RWPE1 (cell line): ENCODE data around the gene MAN2A1.

Source experiments
- CTCF ChIA-PET: fragments of 350-600 bp; sonication (Branson Sonifier 250); formaldehyde crosslinking; extraction: SDS; loops from one replicate; lab custom pipeline; 2021; lab: Yijun Ruan, JAX
- POLR2A ChIA-PET: fragments of 400-600 bp; formaldehyde crosslinking; extraction: SDS; loops from one replicate; lab custom pipeline; 2020; ENCODE audit warnings: antibody characterized with exemption; ENCODE audit not compliant: low non-redundant PET; lab: Yijun Ruan, JAX
- DNase-seq: peaks from one replicate; pipeline ENCODE4 v3.0.0; 2012; ENCODE audit warnings: low spot score
- H3K27ac ChIP-seq: fragments of 450-650 bp; 2 replicates; pipeline ENCODE4 v1.5.1; 2017
- TF ChIP-seq, protein P1 (sequence below): fragments of 450-650 bp; conservative IDR thresholded peaks from 2 replicates; pipeline ENCODE4 v1.5.1; 2017; ENCODE audit warnings: low read depth, mild to moderate bottlenecking

MAN2A1 gene

DNA sequence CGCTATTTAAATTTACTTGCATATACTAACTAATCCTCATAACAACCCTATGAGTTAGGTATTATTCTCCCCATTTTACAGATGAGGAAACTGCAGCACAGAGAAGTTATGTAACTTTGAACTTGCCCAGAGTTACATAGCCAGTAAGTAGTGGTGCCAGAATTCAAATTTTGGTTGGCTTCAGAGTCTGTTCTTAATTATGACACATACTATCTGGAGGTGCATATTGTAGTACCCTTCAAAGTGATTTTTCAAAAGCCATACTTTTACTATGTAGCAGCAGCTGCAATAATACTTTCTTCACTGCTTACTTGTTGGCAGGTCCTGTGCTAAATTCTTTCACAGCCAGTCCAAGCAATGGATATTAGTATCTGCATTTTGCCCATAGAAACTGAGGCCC lies 16.4 kb downstream of the MAN2A1 start:
- POLR2A ChIA-PET = no interaction called here
- DNase-seq = no peak
- CTCF ChIA-PET = interaction anchor here (0.6 kb wide), 1 partner anchor 15 kb away, joined by 3 read pairs; no protein-coding TSS in a partner anchor
- TF ChIP-seq, protein P1, sequence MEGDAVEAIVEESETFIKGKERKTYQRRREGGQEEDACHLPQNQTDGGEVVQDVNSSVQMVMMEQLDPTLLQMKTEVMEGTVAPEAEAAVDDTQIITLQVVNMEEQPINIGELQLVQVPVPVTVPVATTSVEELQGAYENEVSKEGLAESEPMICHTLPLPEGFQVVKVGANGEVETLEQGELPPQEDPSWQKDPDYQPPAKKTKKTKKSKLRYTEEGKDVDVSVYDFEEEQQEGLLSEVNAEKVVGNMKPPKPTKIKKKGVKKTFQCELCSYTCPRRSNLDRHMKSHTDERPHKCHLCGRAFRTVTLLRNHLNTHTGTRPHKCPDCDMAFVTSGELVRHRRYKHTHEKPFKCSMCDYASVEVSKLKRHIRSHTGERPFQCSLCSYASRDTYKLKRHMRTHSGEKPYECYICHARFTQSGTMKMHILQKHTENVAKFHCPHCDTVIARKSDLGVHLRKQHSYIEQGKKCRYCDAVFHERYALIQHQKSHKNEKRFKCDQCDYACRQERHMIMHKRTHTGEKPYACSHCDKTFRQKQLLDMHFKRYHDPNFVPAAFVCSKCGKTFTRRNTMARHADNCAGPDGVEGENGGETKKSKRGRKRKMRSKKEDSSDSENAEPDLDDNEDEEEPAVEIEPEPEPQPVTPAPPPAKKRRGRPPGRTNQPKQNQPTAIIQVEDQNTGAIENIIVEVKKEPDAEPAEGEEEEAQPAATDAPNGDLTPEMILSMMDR = no peak
- no peak overlapping the region for H3K27ac ChIP-seq

GRCh38 chr5:109707531-109707930 lies 17.8 kb downstream of the MAN2A1 start:
- POLR2A ChIA-PET = interaction anchor here (0.5 kb wide), 1 partner anchor 13 kb away, joined by 4 read pairs; no protein-coding TSS in a partner anchor
- TF ChIP-seq, protein P1 = no peak
- CTCF ChIA-PET = no interaction called here
- DNase-seq = no peak
- H3K27ac ChIP-seq = no peak overlapping the region

- ChIA-PET POLR2A (no interaction called here), CTCF (no interaction called here)
- TF ChIP-seq, protein P1 = no peak
- no peak overlapping the region for H3K27ac ChIP-seq
- no peak for DNase-seq
Observed at GRCh38 chr5:109708813-109709212, 19.1 kb downstream of the MAN2A1 start.

- TF ChIP-seq, protein P1 = no peak
- ChIA-PET CTCF (no interaction called here), POLR2A (no interaction called here)
- DNase-seq = no peak
- no peak overlapping the region for H3K27ac ChIP-seq
Observed at GRCh38 chr5:109709225-109709624, 19.5 kb downstream of the MAN2A1 start.

GRCh38 chr5:109711673-109712072 lies 21.9 kb downstream of the MAN2A1 start:
- DNase-seq = no peak
- H3K27ac ChIP-seq = no peak overlapping the region
- TF ChIP-seq, protein P1 = no peak
- ChIA-PET CTCF (no interaction called here), POLR2A (no interaction called here)

GRCh38 chr5:109713453-109713852 lies 23.7 kb downstream of the MAN2A1 start:
- ChIA-PET POLR2A (no interaction called here), CTCF (interaction anchor here (0.6 kb wide), 2 partner anchors 168 to 221 kb away, joined by 3 to 5 read pairs; no protein-coding TSS in a partner anchor)
- H3K27ac ChIP-seq = no peak overlapping the region
- TF ChIP-seq, protein P1 = no peak
- DNase-seq = no peak

DNA sequence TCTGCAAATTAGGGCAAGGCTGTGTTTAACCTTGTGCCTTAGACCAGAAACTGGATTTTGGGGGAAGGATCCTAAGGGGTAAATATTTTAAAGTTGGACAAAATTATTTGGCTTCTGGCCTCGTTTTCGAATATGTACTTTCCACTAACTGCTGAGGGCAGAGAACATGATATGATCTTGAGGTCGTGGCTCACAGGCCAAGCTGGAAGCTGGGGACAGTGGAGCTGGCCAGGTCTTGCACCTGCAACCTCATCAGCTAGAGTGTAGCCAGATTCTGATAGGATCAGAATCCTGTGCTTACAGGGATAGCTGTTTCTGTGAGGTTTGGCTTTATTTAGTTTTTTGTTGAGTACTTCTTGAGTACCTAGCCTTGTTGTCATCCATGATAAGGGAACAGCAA lies 24.9 kb downstream of the MAN2A1 start:
- H3K27ac ChIP-seq = no peak overlapping the region
- ChIA-PET POLR2A (no interaction called here), CTCF (interaction anchor here (0.5 kb wide), 1 partner anchor 1031 kb away, joined by 6 read pairs; no protein-coding TSS in a partner anchor)
- no peak for DNase-seq
- TF ChIP-seq, protein P1 = no peak
